ENCODE results near the gene TNFRSF25. TPM values are rescaled to one million over a fixed set of nuclear protein-coding genes. Genes with fewer than 3 reads are reported as not detected.

TNFRSF25 gene
- total RNA-seq, 1 experiment from 2014 or later = 19.5 TPM

DNA sequence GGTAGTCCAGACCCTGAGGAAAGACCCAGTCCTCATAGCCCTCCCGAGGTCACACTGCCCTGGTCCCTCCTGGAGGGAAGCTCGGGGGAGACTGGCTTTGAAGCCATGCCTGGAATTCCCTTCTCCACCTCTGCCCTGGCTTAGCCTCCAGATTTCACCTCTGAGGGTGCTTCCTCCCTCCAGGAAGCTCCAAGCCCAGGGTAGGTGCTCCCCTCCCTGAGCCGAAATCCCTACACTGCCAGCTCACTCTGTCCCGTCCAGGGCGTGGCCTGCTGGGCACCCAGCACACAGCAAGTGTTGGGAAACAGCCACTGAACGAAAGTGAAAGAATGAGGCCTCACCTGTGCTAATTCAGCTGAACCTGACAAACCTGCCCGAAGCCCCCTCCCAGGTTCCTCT lies 6.0 kb upstream of the TNFRSF25 start (continued):
- TF ChIP-seq, protein P1, sequence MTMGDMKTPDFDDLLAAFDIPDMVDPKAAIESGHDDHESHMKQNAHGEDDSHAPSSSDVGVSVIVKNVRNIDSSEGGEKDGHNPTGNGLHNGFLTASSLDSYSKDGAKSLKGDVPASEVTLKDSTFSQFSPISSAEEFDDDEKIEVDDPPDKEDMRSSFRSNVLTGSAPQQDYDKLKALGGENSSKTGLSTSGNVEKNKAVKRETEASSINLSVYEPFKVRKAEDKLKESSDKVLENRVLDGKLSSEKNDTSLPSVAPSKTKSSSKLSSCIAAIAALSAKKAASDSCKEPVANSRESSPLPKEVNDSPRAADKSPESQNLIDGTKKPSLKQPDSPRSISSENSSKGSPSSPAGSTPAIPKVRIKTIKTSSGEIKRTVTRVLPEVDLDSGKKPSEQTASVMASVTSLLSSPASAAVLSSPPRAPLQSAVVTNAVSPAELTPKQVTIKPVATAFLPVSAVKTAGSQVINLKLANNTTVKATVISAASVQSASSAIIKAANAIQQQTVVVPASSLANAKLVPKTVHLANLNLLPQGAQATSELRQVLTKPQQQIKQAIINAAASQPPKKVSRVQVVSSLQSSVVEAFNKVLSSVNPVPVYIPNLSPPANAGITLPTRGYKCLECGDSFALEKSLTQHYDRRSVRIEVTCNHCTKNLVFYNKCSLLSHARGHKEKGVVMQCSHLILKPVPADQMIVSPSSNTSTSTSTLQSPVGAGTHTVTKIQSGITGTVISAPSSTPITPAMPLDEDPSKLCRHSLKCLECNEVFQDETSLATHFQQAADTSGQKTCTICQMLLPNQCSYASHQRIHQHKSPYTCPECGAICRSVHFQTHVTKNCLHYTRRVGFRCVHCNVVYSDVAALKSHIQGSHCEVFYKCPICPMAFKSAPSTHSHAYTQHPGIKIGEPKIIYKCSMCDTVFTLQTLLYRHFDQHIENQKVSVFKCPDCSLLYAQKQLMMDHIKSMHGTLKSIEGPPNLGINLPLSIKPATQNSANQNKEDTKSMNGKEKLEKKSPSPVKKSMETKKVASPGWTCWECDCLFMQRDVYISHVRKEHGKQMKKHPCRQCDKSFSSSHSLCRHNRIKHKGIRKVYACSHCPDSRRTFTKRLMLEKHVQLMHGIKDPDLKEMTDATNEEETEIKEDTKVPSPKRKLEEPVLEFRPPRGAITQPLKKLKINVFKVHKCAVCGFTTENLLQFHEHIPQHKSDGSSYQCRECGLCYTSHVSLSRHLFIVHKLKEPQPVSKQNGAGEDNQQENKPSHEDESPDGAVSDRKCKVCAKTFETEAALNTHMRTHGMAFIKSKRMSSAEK (CRISPR knock-in tag; IDR thresholded peaks at IDR 0.05; ENCODE audit: borderline replicate concordance) = no peak
- TF ChIP-seq ELF4 (CRISPR knock-in tag; IDR thresholded peaks at IDR 0.05; ENCODE audit: low read depth) = no peak
- no peak for TF ChIP-seq FOXJ3 (CRISPR knock-in tag; IDR thresholded peaks at IDR 0.05; ENCODE audit: borderline replicate concordance)

DNA sequence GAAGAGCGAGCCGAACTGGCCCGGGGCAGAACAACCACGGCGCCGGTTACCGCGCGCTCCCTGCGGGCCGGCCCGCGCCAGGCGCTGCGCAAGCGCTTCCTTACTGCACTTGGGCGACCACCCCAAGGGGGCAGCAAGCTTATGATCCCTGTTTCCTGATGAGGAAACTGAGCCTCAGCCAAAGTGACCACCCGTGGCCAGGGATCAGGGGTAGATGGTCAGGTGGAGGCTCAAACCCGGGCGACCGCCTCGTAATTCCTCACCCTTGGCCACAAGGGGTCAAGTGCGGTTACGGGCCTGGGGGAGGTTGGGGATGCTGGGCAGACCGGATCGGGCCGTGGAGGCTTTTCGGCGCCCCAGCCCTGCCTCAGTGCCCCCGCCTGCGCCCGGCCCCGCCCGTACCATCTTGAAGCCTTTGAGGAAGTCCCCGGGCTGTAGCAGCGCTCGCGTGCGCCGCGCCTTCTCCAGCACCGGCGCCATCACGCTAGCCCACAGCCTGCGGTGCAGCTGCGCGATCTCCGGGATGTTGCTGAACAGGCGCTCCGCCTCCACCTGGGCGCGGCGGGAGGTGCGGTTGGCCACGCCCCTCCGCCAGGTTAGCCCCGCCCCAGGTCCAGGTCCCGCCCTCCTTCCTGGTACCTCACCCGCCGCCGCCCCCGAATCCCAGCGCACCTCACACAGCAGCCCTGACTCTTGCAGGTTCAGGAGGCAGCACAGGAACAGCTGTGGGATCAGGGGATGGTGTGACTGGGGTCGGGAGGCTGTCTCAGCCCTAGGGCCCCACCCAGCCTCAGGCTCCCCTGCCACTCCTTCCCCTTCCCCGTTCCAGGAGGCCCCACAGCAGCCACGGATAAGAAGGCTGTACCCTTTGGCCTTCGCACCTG lies 5.4 kb upstream of the TNFRSF25 start:
- peak; percentile 71 for ATAC-seq
- H3K27me3 Mint-ChIP-seq (ENCODE audit: low read depth) = no peaks in the 10 kb centered on the region
- CTCF ChIA-PET = interaction anchor here (0.7 to 6.3 kb wide), 22 partner anchors 8 to 384 kb away, joined by 3 to 73 read pairs (median 6); partner anchors contain the start of gene HES2

More for the DNA sequence above, 5.4 kb upstream of the TNFRSF25 start:
- TF ChIP-seq, protein P2, sequence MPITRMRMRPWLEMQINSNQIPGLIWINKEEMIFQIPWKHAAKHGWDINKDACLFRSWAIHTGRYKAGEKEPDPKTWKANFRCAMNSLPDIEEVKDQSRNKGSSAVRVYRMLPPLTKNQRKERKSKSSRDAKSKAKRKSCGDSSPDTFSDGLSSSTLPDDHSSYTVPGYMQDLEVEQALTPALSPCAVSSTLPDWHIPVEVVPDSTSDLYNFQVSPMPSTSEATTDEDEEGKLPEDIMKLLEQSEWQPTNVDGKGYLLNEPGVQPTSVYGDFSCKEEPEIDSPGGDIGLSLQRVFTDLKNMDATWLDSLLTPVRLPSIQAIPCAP (CRISPR knock-in tag; IDR thresholded peaks at IDR 0.05) = no peak
- TF ChIP-seq, protein P3, sequence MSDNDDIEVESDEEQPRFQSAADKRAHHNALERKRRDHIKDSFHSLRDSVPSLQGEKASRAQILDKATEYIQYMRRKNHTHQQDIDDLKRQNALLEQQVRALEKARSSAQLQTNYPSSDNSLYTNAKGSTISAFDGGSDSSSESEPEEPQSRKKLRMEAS (CRISPR knock-in tag; IDR thresholded peaks at IDR 0.05) = peak; percentile 30; the same call in 1 of the 2 replicates
- TF ChIP-seq IRF2 (CRISPR knock-in tag; IDR thresholded peaks at IDR 0.05; ENCODE audit: borderline replicate concordance, low read depth) = no peak
- TF ChIP-seq, protein P4, sequence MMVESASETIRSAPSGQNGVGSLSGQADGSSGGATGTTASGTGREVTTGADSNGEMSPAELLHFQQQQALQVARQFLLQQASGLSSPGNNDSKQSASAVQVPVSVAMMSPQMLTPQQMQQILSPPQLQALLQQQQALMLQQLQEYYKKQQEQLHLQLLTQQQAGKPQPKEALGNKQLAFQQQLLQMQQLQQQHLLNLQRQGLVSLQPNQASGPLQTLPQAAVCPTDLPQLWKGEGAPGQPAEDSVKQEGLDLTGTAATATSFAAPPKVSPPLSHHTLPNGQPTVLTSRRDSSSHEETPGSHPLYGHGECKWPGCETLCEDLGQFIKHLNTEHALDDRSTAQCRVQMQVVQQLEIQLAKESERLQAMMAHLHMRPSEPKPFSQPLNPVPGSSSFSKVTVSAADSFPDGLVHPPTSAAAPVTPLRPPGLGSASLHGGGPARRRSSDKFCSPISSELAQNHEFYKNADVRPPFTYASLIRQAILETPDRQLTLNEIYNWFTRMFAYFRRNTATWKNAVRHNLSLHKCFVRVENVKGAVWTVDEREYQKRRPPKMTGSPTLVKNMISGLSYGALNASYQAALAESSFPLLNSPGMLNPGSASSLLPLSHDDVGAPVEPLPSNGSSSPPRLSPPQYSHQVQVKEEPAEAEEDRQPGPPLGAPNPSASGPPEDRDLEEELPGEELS (CRISPR knock-in tag; IDR thresholded peaks at IDR 0.05) = peak; percentile 17; the same call in 1 of the 2 replicates
- TF ChIP-seq, protein P5, sequence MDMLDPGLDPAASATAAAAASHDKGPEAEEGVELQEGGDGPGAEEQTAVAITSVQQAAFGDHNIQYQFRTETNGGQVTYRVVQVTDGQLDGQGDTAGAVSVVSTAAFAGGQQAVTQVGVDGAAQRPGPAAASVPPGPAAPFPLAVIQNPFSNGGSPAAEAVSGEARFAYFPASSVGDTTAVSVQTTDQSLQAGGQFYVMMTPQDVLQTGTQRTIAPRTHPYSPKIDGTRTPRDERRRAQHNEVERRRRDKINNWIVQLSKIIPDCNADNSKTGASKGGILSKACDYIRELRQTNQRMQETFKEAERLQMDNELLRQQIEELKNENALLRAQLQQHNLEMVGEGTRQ (CRISPR knock-in tag; IDR thresholded peaks at IDR 0.05) = 0 out of 2 replicates have a peak, but pooled peaks have one; percentile 24
- TF ChIP-seq CBFB (CRISPR knock-in tag; IDR thresholded peaks at IDR 0.05; ENCODE audit: low read depth) = 0 out of 2 replicates have a peak, but pooled peaks have one; percentile 15
- TF ChIP-seq ZNF121 (CRISPR knock-in tag; IDR thresholded peaks at IDR 0.05) = 0 out of 2 replicates have a peak, but pooled peaks have one; percentile 10
- 0 out of 2 replicates have a peak, but pooled peaks have one; percentile 53 for TF ChIP-seq EMX1 (CRISPR knock-in tag; IDR thresholded peaks at IDR 0.05)
- 0 out of 2 replicates have a peak, but pooled peaks have one; percentile 51 for TF ChIP-seq RELA (CRISPR knock-in tag; IDR thresholded peaks at IDR 0.05; ENCODE audit: borderline replicate concordance)
- peak; percentile 56; the same call in 1 of the 2 replicates for TF ChIP-seq SP1 (CRISPR knock-in tag; conservative IDR thresholded peaks at IDR 0.05)
- Mint-ChIP-seq H3K36me3 (peaks cover 24% of the 10 kb centered on the region), H3K27ac (no peak overlapping the region), H3K9me3 (no peaks in the 10 kb centered on the region), H3K4me3 (peak overlapping the region; percentile 63), H3K4me1 (peaks cover 25% of the 10 kb centered on the region)
- POLR2A ChIA-PET = interaction anchor here (0.6 to 2.0 kb wide), 3 partner anchors 11 to 196 kb away, joined by 5 to 10 read pairs (median 7); no protein-coding TSS in a partner anchor
- DNase-seq (ENCODE audit: low spot score) = peak; percentile 91
